Measurements from ENCODE around the gene MRPS27.
A peak's percentile ranks its signal among the peaks of the same experiment; 100 is the strongest.
"Not testable (repeated sequence)": the region's sequence is repeated elsewhere in the genome, so short reads cannot be mapped to it uniquely, and the experiment has no call there.

The MRPS27 gene

DNA sequence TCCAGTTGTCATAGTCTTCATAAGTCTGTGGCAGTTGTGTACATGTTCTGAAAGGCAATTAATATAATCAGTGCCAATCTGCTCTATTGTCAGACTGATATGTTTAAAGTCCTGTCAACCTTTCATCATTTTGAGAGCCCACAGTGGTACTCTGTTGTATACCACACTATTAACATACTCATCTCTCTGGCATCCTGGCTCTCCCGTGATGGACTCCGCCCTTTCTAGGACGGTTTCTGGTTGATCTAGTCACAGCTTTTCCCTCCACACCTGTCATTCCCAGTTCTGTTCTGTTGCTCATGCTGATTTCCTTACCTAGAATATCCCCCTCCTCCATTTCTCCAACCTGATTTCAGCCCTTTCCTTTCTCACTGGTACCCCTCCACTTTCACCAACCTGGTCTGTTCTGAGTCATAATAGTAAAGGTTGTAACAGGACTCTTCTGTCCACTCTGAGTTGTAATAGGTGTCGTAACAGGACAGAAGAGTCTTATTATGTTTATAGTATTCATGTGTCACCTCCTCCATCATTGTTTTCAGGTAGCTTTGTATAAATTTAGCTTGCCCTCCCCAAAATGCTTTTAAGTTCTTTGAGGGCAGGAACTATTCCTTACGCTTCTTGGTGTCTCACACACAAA is 4.3 kb upstream of the MRPS27 start:
- no peak overlapping the region for H3K4me3 Mint-ChIP-seq
- peaks cover 16% of the 10 kb centered on the region for H3K4me1 Mint-ChIP-seq
- TF ChIP-seq, protein P1, sequence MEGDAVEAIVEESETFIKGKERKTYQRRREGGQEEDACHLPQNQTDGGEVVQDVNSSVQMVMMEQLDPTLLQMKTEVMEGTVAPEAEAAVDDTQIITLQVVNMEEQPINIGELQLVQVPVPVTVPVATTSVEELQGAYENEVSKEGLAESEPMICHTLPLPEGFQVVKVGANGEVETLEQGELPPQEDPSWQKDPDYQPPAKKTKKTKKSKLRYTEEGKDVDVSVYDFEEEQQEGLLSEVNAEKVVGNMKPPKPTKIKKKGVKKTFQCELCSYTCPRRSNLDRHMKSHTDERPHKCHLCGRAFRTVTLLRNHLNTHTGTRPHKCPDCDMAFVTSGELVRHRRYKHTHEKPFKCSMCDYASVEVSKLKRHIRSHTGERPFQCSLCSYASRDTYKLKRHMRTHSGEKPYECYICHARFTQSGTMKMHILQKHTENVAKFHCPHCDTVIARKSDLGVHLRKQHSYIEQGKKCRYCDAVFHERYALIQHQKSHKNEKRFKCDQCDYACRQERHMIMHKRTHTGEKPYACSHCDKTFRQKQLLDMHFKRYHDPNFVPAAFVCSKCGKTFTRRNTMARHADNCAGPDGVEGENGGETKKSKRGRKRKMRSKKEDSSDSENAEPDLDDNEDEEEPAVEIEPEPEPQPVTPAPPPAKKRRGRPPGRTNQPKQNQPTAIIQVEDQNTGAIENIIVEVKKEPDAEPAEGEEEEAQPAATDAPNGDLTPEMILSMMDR (IDR thresholded peaks at IDR 0.05) = no peak
- H3K27me3 Mint-ChIP-seq (ENCODE audit: low read depth, poor library complexity) = no peaks in the 10 kb centered on the region
- H3K9me3 Mint-ChIP-seq = no peaks in the 10 kb centered on the region
- no peak overlapping the region for H3K27ac Mint-ChIP-seq
- no peak for DNase-seq
- H3K36me3 Mint-ChIP-seq (ENCODE audit: low read depth) = peaks cover 50% of the 10 kb centered on the region

GRCh38 chr5:72319435-72319975 is 535 bp downstream of the MRPS27 start:
- peak; percentile 37 for DNase-seq
- Mint-ChIP-seq H3K4me3 (peak overlapping the region; percentile 100), H3K36me3 (ENCODE audit: low read depth) (peaks cover 44% of the 10 kb centered on the region), H3K4me1 (peaks cover 23% of the 10 kb centered on the region), H3K27ac (peak overlapping the region; percentile 99)
- not testable (repeated sequence) for H3K9me3 Mint-ChIP-seq; H3K27me3 Mint-ChIP-seq (ENCODE audit: low read depth, poor library complexity)

GRCh38 chr5:72314571-72315172 is 5.4 kb downstream of the MRPS27 start:
- TF ChIP-seq, protein P1 (IDR thresholded peaks at IDR 0.05) = no peak
- Mint-ChIP-seq H3K27ac (no peak overlapping the region), H3K27me3 (ENCODE audit: low read depth, poor library complexity) (no peaks in the 10 kb centered on the region), H3K9me3 (no peaks in the 10 kb centered on the region), H3K4me1 (peaks cover 9% of the 10 kb centered on the region), H3K36me3 (ENCODE audit: low read depth) (peaks cover 61% of the 10 kb centered on the region), H3K4me3 (no peak overlapping the region)
- no peak for DNase-seq

- Mint-ChIP-seq H3K9me3 (no peaks in the 10 kb centered on the region), H3K4me1 (peaks cover 8% of the 10 kb centered on the region), H3K36me3 (ENCODE audit: low read depth) (peaks cover 68% of the 10 kb centered on the region), H3K4me3 (no peak overlapping the region), H3K27ac (no peak overlapping the region), H3K27me3 (ENCODE audit: low read depth, poor library complexity) (no peaks in the 10 kb centered on the region)
- TF ChIP-seq, protein P1 (IDR thresholded peaks at IDR 0.05) = no peak
- no peak for DNase-seq
Observed at GRCh38 chr5:72313141-72313540, 6.9 kb downstream of the MRPS27 start.

DNA sequence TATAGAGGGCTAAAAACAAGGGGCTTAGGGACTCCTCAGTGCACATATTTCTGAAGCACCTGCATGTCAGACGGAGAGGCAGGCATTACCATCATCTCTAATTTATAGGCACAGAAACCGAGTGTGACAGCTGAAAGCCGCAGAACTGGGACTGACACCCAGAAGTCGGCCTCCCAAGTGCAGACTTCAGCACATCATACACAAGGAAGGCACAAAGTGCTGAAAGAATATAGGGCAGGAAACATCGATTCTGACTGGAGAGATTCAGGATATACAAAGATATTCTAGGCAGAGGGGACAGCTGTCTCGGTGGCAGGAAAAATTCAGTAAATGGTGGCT is 11.2 kb downstream of the MRPS27 start:
- peak overlapping the region; percentile 98 for H3K27ac Mint-ChIP-seq
- TF ChIP-seq, protein P1 (IDR thresholded peaks at IDR 0.05) = no peak
- no peak for DNase-seq
- no peaks in the 10 kb centered on the region for H3K27me3 Mint-ChIP-seq (ENCODE audit: low read depth, poor library complexity)
- peaks cover 48% of the 10 kb centered on the region for H3K36me3 Mint-ChIP-seq (ENCODE audit: low read depth)
- H3K4me1 Mint-ChIP-seq = peaks cover 28% of the 10 kb centered on the region
- H3K9me3 Mint-ChIP-seq = peaks cover 2% of the 10 kb centered on the region
- peak overlapping the region; percentile 91 for H3K4me3 Mint-ChIP-seq

GRCh38 chr5:72307968-72308852 is 11.8 kb downstream of the MRPS27 start:
- Mint-ChIP-seq H3K9me3 (peaks cover 8% of the 10 kb centered on the region), H3K27ac (peak overlapping the region; percentile 98), H3K4me1 (peaks cover 28% of the 10 kb centered on the region), H3K4me3 (peak overlapping the region; percentile 91), H3K36me3 (ENCODE audit: low read depth) (peaks cover 50% of the 10 kb centered on the region), H3K27me3 (ENCODE audit: low read depth, poor library complexity) (no peaks in the 10 kb centered on the region)
- peak; percentile 92 for DNase-seq
- TF ChIP-seq, protein P1 (IDR thresholded peaks at IDR 0.05) = peak; percentile 66

Measured in nephron progenitor cell (in vitro differentiated cells).